WTC11 (cell line): Measurements from ENCODE around the gene DNAH14. TPM values are rescaled to one million over a fixed set of nuclear protein-coding genes. Genes with fewer than 3 reads are reported as not detected.

Experiments
- ATAC-seq: fragments of 200-7000 bp; cut with Tn5 transposase; 2 replicates; pipeline ENCODE4 v1.10.0; 2021; ENCODE audit warnings: mild to moderate bottlenecking, moderate library complexity
- CTCF ChIA-PET: fragments of 300-600 bp; sonication (Branson Sonifier 250); formaldehyde crosslinking; loops from one replicate; lab custom pipeline; 2021; ENCODE audit warnings: antibody characterized with exemption; lab: Charles Lee
- POLR2A ChIA-PET: fragments of 350-600 bp; sonication (Branson Sonifier 250); formaldehyde crosslinking; loops from one replicate; lab custom pipeline; 2021; ENCODE audit warnings: antibody characterized with exemption; lab: Charles Lee
- DNase-seq: peaks from one replicate; pipeline ENCODE4 v3.0.0; 2021; ENCODE audit warnings: low spot score
- H3K27ac Mint-ChIP-seq: 2 replicates; pipeline ENCODE4 v1.8.0; 2021; ENCODE audit warnings: mixed read lengths
- H3K27me3 Mint-ChIP-seq: 2 replicates; pipeline ENCODE4 v1.8.0; 2021; ENCODE audit warnings: low read depth, mild to moderate bottlenecking, moderate library complexity, mixed read lengths
- H3K36me3 Mint-ChIP-seq: 2 replicates; pipeline ENCODE4 v1.8.0; 2021; ENCODE audit warnings: mixed read lengths
- H3K4me1 Mint-ChIP-seq: 2 replicates; pipeline ENCODE4 v1.8.0; 2022; ENCODE audit warnings: mixed read lengths
- H3K4me3 Mint-ChIP-seq: 2 replicates; pipeline ENCODE4 v1.8.0; 2021; ENCODE audit warnings: mild to moderate bottlenecking, moderate library complexity, mixed read lengths
- H3K9me3 Mint-ChIP-seq: 2 replicates; pipeline ENCODE4 v1.8.0; 2021; ENCODE audit warnings: mixed read lengths
- AFF4 ChIP-seq: sonication (generic); formaldehyde crosslinking; IDR thresholded peaks from 2 replicates; pipeline ENCODE4 v1.8.1; 2023; ENCODE audit warnings: mild to moderate bottlenecking, missing genetic modification reagents, borderline replicate concordance
- ARID4B ChIP-seq: sonication (generic); formaldehyde crosslinking; IDR thresholded peaks from 2 replicates; pipeline ENCODE4 v1.8.0; 2023; ENCODE audit warnings: missing genetic modification reagents, mild to moderate bottlenecking, borderline replicate concordance
- FOXK1 ChIP-seq: sonication (generic); formaldehyde crosslinking; IDR thresholded peaks from 2 replicates; pipeline ENCODE4 v1.8.0; 2022; ENCODE audit warnings: mild to moderate bottlenecking, moderate library complexity, missing genetic modification reagents
- KAT7 ChIP-seq: sonication (generic); formaldehyde crosslinking; IDR thresholded peaks from 2 replicates; pipeline ENCODE4 v1.8.1; 2023; ENCODE audit warnings: missing genetic modification reagents, mild to moderate bottlenecking, borderline replicate concordance
- MLX ChIP-seq: sonication (generic); formaldehyde crosslinking; IDR thresholded peaks from 2 replicates; pipeline ENCODE4 v1.8.1; 2023; ENCODE audit warnings: mild to moderate bottlenecking, missing genetic modification reagents, moderate library complexity
- MYBL2 ChIP-seq: sonication (generic); formaldehyde crosslinking; IDR thresholded peaks from 2 replicates; pipeline ENCODE4 v1.8.1; 2023; ENCODE audit warnings: mild to moderate bottlenecking, moderate library complexity, missing genetic modification reagents
- NR2C2 ChIP-seq: sonication (generic); formaldehyde crosslinking; IDR thresholded peaks from 2 replicates; pipeline ENCODE4 v1.8.0; 2022; ENCODE audit warnings: mild to moderate bottlenecking, missing genetic modification reagents
- NR3C1 ChIP-seq: sonication (generic); formaldehyde crosslinking; conservative IDR thresholded peaks from 2 replicates; pipeline ENCODE4 v1.8.1; 2023; ENCODE audit warnings: low read depth, mild to moderate bottlenecking, missing genetic modification reagents
- RELA ChIP-seq: sonication (generic); formaldehyde crosslinking; IDR thresholded peaks from 2 replicates; pipeline ENCODE4 v1.8.1; 2022; ENCODE audit warnings: missing genetic modification reagents, mild to moderate bottlenecking, borderline replicate concordance
- RORB ChIP-seq: fragments of 250-450 bp; sonication (Bioruptor Pico); IDR thresholded peaks from 2 replicates; pipeline ENCODE4 v1.9.0; 2021; ENCODE audit warnings: mild to moderate bottlenecking
- STAT6 ChIP-seq: sonication (generic); formaldehyde crosslinking; conservative IDR thresholded peaks from 2 replicates; pipeline ENCODE4 v1.8.1; 2023; ENCODE audit warnings: mild to moderate bottlenecking, low read depth, missing genetic modification reagents, moderate library complexity
- TP53 ChIP-seq: sonication (generic); formaldehyde crosslinking; IDR thresholded peaks from 2 replicates; pipeline ENCODE4 v1.8.1; 2023; ENCODE audit warnings: mild to moderate bottlenecking, missing genetic modification reagents
- USF2 ChIP-seq: sonication (generic); formaldehyde crosslinking; IDR thresholded peaks from 2 replicates; pipeline ENCODE4 v1.8.1; 2023; ENCODE audit warnings: mild to moderate bottlenecking, missing genetic modification reagents, moderate library complexity
- ZMAT4 ChIP-seq: fragments of 250-450 bp; sonication (Bioruptor Pico); IDR thresholded peaks from 2 replicates; pipeline ENCODE4 v1.9.0; 2021; ENCODE audit warnings: mild to moderate bottlenecking
- ZNF232 ChIP-seq: sonication (generic); formaldehyde crosslinking; IDR thresholded peaks from 2 replicates; pipeline ENCODE4 v1.8.0; 2022; ENCODE audit warnings: mild to moderate bottlenecking, missing genetic modification reagents
- ZNF317 ChIP-seq: sonication (generic); formaldehyde crosslinking; IDR thresholded peaks from 2 replicates; pipeline ENCODE4 v1.8.1; 2023; ENCODE audit warnings: low read depth, mild to moderate bottlenecking, moderate library complexity, missing genetic modification reagents, borderline replicate concordance
- ZNF396 ChIP-seq: fragments of 250-450 bp; sonication (Bioruptor Pico); IDR thresholded peaks from 2 replicates; pipeline ENCODE4 v1.8.0; 2021; ENCODE audit warnings: mild to moderate bottlenecking, moderate library complexity, borderline replicate concordance
- total RNA-seq: library from RNA; stranded (reverse); gene quantifications from 3 replicates; pipeline ENCODE4 v1.2.3, GENCODE V29; 2021

DNAH14 gene
- total RNA-seq, 1 experiment from 2014 or later: 34.1 TPM

GRCh38 chr1:224901087-224901810 is 28.2 kb upstream of the DNAH14 start (continued):
- TF ChIP-seq USF2 (CRISPR knock-in tag) (no peak), AFF4 (no peak), NR3C1 (no peak), KAT7 (no peak), STAT6 (no peak)

GRCh38 chr1:224903955-224904354 is 25.5 kb upstream of the DNAH14 start:
- no peak for ATAC-seq
- Mint-ChIP-seq H3K4me1 (no peaks in the 10 kb centered on the region), H3K36me3 (no peaks in the 10 kb centered on the region), H3K27me3 (no peaks in the 10 kb centered on the region; the same call in none of the 2 replicates), H3K4me3 (no peak overlapping the region), H3K27ac (no peak overlapping the region), H3K9me3 (peaks cover 6% of the 10 kb centered on the region)
- DNase-seq: no peak
- POLR2A ChIA-PET: no interaction called here
- TF ChIP-seq ZNF232 (CRISPR knock-in tag) (no peak), RELA (no peak), ZMAT4 (CRISPR knock-in tag) (no peak), TP53 (CRISPR knock-in tag) (no peak)
- CTCF ChIA-PET: no interaction called here

- peaks cover 26% of the 10 kb centered on the region for H3K9me3 Mint-ChIP-seq
- H3K4me3 Mint-ChIP-seq: no peak overlapping the region
- H3K4me1 Mint-ChIP-seq: no peaks in the 10 kb centered on the region
- no peak overlapping the region for H3K27ac Mint-ChIP-seq
- no peak for DNase-seq
- H3K36me3 Mint-ChIP-seq: peaks cover 20% of the 10 kb centered on the region
- POLR2A ChIA-PET: no interaction called here
- CTCF ChIA-PET: interaction anchor here (1.2 to 1.4 kb wide), 2 partner anchors 12 to 16 kb away, joined by 4 read pairs; no protein-coding TSS in a partner anchor
- no peak for TF ChIP-seq FOXK1 (CRISPR knock-in tag)
- TF ChIP-seq RORB (CRISPR knock-in tag): no peak
- TF ChIP-seq MLX (CRISPR knock-in tag): no peak
- no peak for TF ChIP-seq MYBL2 (CRISPR knock-in tag)
- no peak for TF ChIP-seq ARID4B (CRISPR knock-in tag)
- no peak for TF ChIP-seq NR2C2 (CRISPR knock-in tag)
- no peak for TF ChIP-seq NR3C1
- TF ChIP-seq ZNF396 (CRISPR knock-in tag): no peak
- no peak for TF ChIP-seq ZNF317
- no peak for ATAC-seq
- peaks cover 10% of the 10 kb centered on the region for H3K27me3 Mint-ChIP-seq
Observed at GRCh38 chr1:224906340-224906739, 23.1 kb upstream of the DNAH14 start.
